ENCODE results near the gene LLCFC1.

Gene LLCFC1

GRCh38 chr7:142901426-142902259 lies 37.6 kb upstream of the LLCFC1 start:
- TF ChIP-seq, protein P1, sequence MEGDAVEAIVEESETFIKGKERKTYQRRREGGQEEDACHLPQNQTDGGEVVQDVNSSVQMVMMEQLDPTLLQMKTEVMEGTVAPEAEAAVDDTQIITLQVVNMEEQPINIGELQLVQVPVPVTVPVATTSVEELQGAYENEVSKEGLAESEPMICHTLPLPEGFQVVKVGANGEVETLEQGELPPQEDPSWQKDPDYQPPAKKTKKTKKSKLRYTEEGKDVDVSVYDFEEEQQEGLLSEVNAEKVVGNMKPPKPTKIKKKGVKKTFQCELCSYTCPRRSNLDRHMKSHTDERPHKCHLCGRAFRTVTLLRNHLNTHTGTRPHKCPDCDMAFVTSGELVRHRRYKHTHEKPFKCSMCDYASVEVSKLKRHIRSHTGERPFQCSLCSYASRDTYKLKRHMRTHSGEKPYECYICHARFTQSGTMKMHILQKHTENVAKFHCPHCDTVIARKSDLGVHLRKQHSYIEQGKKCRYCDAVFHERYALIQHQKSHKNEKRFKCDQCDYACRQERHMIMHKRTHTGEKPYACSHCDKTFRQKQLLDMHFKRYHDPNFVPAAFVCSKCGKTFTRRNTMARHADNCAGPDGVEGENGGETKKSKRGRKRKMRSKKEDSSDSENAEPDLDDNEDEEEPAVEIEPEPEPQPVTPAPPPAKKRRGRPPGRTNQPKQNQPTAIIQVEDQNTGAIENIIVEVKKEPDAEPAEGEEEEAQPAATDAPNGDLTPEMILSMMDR (IDR thresholded peaks at IDR 0.05): no peak
- no peak for TF ChIP-seq ZFX (IDR thresholded peaks at IDR 0.05; ENCODE audit: borderline replicate concordance)
- H3K27ac ChIP-seq: no peak overlapping the region

- H3K27ac ChIP-seq: no peak overlapping the region
- TF ChIP-seq ZFX (IDR thresholded peaks at IDR 0.05; ENCODE audit: borderline replicate concordance): no peak
- TF ChIP-seq, protein P1 (IDR thresholded peaks at IDR 0.05): no peak
These were observed 35.2 kb upstream of the LLCFC1 start for GRCh38 chr7:142904128-142904527.

GRCh38 chr7:142905759-142906158 lies 33.5 kb upstream of the LLCFC1 start:
- TF ChIP-seq, protein P1 (IDR thresholded peaks at IDR 0.05): no peak
- TF ChIP-seq ZFX (IDR thresholded peaks at IDR 0.05; ENCODE audit: borderline replicate concordance): no peak
- H3K27ac ChIP-seq: no peak overlapping the region

DNA sequence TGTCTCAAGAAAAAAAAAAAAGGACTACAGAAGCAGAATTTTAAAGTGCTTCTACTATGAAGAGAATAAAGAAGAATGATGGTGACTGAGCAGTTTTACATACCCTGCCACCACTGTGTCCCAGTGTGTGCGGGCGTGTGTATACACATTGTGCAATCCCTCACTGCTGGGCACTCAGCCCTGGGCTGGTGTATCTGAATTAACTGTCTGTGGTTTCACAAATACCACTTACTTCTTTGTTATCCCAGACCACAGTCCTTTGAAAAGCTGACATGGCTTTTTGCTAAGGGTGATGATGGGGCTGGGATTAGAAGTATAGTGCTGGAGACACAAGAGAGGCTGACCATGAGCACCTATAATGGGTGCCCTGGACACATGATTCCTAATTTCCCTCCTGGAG lies 32.6 kb upstream of the LLCFC1 start:
- TF ChIP-seq, protein P1 (IDR thresholded peaks at IDR 0.05): no peak
- TF ChIP-seq ZFX (IDR thresholded peaks at IDR 0.05; ENCODE audit: borderline replicate concordance): no peak
- no peak overlapping the region for H3K27ac ChIP-seq

DNA sequence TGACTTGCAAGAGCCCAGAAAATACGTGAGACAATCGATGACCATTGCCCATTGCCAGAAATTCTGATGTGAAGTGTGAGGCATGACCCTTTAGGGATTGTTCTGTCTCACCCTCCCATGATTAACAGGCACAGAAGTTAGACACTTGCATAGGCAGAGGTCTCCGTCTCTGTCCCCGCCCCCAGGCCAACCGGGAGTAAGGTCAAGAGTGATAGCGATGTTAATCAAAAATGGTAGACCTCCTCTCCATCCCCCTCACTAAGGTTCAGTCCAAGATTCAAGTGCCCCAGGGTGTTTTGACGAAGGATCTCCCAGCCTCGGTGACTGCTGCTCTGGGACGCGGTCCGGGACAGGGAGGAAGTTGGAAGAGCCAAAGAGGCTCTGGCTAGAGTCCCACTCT lies 31.0 kb upstream of the LLCFC1 start:
- TF ChIP-seq ZFX (IDR thresholded peaks at IDR 0.05; ENCODE audit: borderline replicate concordance): no peak
- TF ChIP-seq, protein P1 (IDR thresholded peaks at IDR 0.05): no peak
- H3K27ac ChIP-seq: no peak overlapping the region

DNA sequence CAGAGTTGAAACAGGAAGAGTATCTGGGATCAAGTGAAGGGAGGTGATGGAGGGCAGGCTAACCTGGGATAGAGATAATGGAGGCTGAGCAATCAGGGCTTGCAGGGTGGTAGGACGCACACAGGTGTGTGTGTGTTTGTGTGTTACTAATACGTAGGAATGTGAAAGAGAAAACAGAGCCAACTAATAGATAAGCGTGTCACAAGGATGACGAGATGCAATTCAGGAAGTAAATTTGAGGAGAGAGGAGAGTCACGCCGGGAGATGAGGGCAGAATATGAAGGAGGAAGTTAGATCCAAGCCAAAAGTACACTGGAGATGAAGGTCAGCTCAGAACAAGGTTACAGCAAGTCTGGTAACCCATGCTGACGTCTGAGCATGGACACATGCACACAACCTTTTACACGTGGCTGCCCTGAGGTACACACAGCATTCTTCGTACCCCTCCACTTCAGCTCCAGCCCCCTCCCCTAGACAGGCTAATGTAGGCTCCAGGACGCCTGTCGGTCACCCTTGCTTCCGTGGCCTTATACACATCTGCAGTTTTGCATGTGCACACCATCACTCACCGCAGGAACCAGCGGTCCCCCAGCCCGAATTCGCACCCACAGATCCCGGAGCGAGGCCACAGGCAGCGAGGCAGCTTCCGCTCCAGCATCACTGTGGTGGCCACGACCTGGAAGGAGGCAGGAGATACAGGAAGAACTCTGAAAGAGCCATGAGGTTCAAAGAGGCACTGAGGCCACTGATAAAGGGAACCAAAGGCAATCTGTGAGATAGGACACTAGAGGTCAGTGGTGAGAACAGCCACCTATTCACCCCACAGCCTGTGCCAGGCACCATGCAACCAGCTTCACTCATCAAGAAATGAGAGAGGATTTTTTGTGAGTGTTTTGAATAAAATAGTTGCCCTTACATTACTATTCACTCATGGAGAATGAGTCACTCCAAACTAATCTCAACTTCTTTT lies 30.1 kb upstream of the LLCFC1 start:
- TF ChIP-seq, protein P1 (IDR thresholded peaks at IDR 0.05): peak; percentile 66
- no peak for TF ChIP-seq ZFX (IDR thresholded peaks at IDR 0.05; ENCODE audit: borderline replicate concordance)

More for the DNA sequence above, 30.1 kb upstream of the LLCFC1 start:
- H3K27ac ChIP-seq: no peak overlapping the region
